ENCODE measurements around the gene CRACR2A.

Gene CRACR2A

DNA sequence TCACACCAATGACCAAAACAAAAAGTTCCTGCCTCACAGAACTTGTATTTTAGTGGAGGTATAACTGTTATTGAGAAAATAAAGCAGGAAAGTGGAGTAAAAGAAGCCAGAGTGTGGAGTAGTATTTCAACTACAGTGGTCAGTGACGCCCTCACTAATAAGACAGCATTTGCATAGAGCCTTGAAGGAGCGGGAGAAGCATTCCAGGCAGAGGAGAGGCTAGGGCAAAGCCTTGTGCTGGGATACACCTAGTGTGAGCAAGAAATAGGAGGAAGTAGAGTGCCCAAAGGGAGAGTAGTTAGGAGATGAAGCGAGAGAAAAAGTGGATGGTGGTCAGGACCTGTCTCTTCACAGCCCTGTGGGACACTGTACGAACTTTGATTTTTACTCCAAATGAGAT lies 107.8 kb downstream of the CRACR2A start:
- TF ChIP-seq, protein P1, sequence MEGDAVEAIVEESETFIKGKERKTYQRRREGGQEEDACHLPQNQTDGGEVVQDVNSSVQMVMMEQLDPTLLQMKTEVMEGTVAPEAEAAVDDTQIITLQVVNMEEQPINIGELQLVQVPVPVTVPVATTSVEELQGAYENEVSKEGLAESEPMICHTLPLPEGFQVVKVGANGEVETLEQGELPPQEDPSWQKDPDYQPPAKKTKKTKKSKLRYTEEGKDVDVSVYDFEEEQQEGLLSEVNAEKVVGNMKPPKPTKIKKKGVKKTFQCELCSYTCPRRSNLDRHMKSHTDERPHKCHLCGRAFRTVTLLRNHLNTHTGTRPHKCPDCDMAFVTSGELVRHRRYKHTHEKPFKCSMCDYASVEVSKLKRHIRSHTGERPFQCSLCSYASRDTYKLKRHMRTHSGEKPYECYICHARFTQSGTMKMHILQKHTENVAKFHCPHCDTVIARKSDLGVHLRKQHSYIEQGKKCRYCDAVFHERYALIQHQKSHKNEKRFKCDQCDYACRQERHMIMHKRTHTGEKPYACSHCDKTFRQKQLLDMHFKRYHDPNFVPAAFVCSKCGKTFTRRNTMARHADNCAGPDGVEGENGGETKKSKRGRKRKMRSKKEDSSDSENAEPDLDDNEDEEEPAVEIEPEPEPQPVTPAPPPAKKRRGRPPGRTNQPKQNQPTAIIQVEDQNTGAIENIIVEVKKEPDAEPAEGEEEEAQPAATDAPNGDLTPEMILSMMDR (IDR thresholded peaks at IDR 0.05; ENCODE audit: low read depth, low read length) = no peak

GRCh38 chr12:3644104-3644503 lies 108.8 kb downstream of the CRACR2A start:
- no peak for DNase-seq (ENCODE audit: extremely low read depth, low read depth)
- TF ChIP-seq, protein P1 (IDR thresholded peaks at IDR 0.05; ENCODE audit: low read depth, low read length) = no peak

More for the DNA sequence above, 107.8 kb downstream of the CRACR2A start:
- DNase-seq (ENCODE audit: extremely low read depth, low read depth) = no peak

DNA sequence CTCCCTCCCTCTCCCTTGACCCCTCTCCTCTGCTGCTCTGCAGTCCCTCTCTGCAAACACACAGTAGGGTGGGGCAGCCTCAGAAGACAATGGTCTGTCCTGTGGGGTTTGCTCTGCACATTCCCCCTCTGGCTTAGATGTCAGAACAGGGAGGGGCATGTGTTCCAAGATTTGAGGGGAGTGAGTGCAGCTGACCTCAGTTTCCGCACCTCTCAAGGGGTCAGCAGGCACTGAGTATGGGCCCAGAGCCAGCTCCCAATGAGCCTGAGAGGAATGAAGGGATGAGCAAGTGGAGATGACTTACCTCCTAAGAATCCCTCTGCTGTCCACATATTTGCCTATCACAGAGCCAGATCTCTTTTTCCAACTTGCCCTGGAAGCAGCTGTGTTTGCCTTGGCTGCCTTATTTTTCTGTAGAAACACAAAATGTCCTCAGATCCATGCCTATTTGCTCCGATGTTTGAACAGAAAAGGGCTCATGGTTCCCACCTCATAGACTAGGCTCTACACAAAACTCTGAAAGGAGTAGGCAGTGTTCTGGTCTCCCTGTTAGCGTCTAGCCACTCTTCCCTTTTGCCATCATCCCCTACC lies 111.4 kb downstream of the CRACR2A start:
- no peak for DNase-seq (ENCODE audit: extremely low read depth, low read depth)
- TF ChIP-seq, protein P1 (IDR thresholded peaks at IDR 0.05; ENCODE audit: low read depth, low read length) = no peak

DNA sequence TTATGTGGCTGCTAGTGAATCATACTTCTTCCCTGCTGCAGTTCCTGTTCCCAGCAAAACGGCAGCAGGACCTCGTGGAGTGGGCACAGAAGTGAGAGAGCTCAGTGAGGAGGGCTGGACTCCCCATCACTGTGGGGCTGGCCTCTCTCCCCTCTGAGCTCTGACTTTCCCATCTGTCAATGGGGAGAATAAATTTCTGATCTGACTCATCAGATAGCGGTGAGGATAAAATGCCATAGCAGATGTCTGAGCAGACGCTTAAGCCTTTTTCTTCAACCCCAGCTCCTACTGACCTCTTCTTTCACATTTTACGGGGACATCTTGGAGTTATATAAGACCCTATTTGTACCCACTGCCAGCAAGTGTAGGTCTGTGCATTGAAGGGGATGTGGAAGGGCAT lies 116.6 kb downstream of the CRACR2A start:
- no peak for DNase-seq (ENCODE audit: extremely low read depth, low read depth)
- TF ChIP-seq, protein P1 (IDR thresholded peaks at IDR 0.05; ENCODE audit: low read depth, low read length) = no peak

GRCh38 chr12:3634348-3634747 lies 118.6 kb downstream of the CRACR2A start:
- no peak for DNase-seq (ENCODE audit: extremely low read depth, low read depth)
- TF ChIP-seq, protein P1 (IDR thresholded peaks at IDR 0.05; ENCODE audit: low read depth, low read length) = no peak

- DNase-seq (ENCODE audit: extremely low read depth, low read depth) = no peak
- TF ChIP-seq, protein P1 (IDR thresholded peaks at IDR 0.05; ENCODE audit: low read depth, low read length) = no peak
These were observed 119.5 kb downstream of the CRACR2A start for GRCh38 chr12:3633396-3633795.

GRCh38 chr12:3632754-3633153 lies 120.2 kb downstream of the CRACR2A start:
- no peak for DNase-seq (ENCODE audit: extremely low read depth, low read depth)
- TF ChIP-seq, protein P1 (IDR thresholded peaks at IDR 0.05; ENCODE audit: low read depth, low read length) = no peak
